ENCODE measurements around the gene TMC7.
"Not testable (repeated sequence)": the region's sequence is repeated elsewhere in the genome, so short reads cannot be mapped to it uniquely, and the experiment has no call there.

TMC7 gene

GRCh38 chr16:18984435-18985005, 786 bp downstream of the TMC7 start:
- no peak for DNase-seq

DNA sequence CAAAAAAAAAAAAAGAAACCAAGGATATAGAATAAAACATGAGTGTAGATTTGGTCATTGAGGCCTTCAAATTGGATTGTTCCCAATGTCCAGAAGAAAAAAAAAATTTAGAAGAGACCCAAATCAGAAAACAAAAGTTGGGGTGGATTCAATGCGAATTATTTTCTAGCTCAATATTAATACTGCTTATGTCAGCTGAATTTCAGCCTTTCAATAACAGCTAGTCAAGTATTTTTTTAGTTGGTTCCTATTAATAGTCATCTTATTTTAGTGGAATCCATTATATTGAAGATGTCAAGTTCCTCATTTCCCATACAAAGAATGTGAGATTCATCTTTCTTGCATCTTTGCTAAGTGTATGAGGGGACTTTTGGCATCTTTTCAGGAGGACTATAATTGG, 1.5 kb downstream of the TMC7 start:
- not testable (repeated sequence) for DNase-seq

DNA sequence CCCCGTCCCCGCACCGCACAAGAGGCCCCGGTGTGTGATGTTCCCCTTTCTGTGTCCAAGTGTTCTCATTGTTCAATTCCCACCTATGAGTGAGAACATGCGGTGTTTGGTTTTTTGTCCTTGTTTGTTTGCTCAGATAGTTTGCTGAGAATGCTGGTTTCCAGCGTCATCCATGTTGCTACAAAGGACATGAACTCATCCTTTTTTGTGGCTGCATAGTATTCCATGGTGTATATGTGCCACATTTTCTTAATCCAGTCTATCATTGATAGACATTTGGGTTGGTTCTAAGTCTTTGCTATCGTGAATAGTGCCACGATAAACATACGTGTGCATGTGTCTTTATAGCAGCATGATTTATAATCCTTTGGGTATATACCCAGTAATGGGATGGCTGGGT, 8.0 kb downstream of the TMC7 start:
- not testable (repeated sequence) for DNase-seq

GRCh38 chr16:18993531-18993930, 9.8 kb downstream of the TMC7 start:
- DNase-seq = not testable (repeated sequence)

DNA sequence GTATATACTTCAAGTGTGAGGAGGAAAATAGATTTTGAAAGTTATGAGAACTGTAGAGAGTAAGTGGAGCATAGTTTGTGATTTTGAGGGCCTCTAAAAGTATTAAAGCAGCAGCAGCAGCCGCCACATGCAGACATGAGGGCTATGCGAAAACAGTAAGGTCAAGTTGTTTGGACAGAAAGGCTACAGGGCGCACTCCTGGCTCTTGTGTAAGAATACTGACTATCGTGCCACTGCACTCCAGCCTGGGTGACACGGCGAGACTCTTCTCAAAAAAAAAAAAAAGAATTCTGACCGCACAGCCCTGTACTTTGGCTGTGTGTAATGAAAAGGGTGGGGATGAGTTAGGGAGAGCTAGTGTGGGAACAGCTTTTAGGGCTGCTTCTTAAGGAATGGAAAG, 10.4 kb downstream of the TMC7 start:
- DNase-seq = not testable (repeated sequence)

- not testable (repeated sequence) for DNase-seq
Observed at GRCh38 chr16:18995406-18995805, 11.7 kb downstream of the TMC7 start.

GRCh38 chr16:18996536-18996935, 12.8 kb downstream of the TMC7 start:
- DNase-seq = not testable (repeated sequence)

DNA sequence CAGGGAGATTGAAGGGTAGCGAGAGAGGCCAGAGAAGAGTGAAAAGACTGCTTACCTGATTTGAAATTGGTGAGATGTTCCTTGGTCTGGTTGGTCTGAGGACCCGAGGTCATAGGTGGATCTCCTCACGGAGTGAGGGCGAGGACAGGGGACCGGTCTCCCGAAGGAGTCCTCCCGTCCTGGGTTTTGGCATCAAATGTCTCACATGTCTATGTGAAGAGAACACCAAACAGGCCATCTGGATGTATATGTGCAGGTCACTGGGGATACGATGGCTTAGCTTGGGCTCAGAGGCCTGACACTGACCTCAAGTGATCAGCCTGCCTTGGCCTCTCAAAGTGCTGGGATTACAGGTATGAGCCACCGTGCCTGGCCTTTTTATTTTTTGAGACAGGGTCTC, 13.3 kb downstream of the TMC7 start:
- not testable (repeated sequence) for DNase-seq

- no peak for DNase-seq
Observed at GRCh38 chr16:18999045-18999393, 15.3 kb downstream of the TMC7 start.

- no peak for DNase-seq
Observed at GRCh38 chr16:19001788-19002187, 18.1 kb downstream of the TMC7 start.

GRCh38 chr16:19003935-19004334, 20.2 kb downstream of the TMC7 start:
- DNase-seq = no peak

DNA sequence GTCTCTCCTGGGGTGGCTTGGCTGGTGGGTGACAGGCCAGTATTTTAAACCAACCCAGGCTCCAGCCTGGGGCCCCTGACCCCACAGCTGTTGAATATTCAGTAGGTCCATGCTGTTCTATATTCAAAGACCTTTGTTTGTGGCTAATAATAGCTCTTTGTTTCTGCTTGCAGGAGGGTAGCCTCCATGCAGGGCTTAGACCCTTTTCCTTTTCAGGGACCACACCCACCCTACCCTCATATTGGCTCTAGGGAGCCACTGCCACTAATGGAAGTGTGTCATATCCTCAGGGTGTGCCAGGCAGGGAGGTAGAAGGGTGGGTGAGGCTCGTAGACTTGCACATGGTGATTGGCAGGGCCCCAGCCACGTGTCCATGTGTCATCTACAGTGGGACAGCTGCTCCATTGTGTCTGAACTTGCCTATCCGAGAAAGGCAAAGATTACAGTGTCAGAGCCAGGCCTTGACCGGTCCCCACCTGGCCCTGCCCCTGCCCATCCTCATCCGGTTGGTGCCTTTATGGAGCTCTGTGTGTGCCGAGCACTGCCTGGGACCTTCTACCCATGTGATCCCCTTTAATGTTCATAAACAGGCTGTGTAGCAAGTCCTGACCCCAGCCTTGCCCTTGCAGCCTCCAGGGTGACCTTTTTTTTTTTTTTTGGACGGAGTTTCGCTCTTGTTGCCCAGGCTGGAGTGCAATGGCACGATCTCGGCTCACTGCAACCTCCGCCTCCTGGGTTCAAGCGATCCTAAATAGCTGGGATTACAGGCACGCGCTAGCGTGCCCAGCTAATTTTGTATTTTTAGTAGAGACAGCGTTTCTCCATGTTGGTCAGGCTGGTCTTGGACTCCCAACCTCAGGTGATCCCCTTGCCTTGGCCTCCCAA, 22.1 kb downstream of the TMC7 start:
- DNase-seq = no peak

DNA sequence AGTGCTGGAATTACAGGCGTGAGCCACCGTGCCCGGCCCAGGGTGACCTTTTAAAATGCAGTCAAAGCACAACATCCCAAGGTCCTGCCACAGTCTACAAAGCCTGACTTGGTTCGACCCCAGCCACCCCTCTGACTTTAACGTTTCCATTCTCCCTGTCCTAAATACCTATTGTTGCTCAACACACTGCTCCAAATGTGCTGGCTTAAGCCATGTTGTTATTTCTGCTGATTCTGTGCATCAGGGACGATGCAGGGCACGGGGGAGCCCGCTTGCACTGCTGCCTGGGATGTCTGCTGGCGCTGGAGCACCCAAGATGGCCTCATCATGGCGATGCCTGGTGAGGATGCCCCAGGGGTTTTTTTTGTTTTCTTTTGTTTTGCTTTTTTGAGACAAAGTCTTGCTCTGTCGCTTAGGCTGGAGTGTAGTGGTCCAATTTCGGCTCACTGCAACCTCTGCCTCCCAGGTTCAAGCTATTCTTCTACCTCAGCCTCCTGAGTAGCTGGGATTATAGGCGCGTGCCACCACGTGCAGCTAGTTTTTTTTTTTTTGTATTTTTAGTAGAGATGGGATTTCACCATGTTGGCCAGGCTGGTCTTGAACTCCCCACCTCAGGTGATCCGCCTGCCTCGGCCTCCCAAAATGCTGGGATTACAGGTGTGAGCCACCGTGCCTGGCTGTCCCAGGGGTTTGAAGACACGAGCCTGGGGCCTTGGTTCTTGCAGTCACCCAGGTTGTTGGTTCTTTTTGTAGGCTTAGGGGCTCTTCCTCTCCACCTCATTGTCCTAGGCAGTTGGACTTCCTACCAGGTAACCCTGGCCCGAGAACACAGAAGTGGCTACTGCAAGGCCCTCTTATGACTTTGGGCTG, 22.9 kb downstream of the TMC7 start:
- no peak for DNase-seq

GRCh38 chr16:19008245-19009169, 24.8 kb downstream of the TMC7 start:
- DNase-seq = no peak

GRCh38 chr16:19011169-19011731, 27.5 kb downstream of the TMC7 start:
- DNase-seq = no peak

DNA sequence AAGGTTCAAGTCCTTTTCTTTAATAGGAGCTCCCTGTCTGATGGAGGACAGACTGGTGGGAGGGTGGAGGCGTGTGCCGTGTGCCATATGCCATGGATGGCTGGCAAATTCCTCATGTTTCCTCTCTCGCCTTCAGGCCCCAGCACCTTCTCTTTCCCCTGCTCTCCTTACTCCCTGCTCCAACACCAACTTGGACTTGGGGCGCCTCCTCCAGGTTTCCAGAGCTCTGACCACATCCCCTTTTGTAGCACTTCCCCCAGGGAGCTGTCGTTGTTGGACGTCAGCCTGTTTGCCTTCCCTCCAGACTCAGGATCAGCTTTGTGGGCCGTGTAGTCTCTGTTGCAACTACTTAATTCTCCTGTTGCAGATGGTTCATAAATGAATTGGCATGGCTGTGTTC, 30.7 kb downstream of the TMC7 start:
- DNase-seq = peak; percentile 73

DNA sequence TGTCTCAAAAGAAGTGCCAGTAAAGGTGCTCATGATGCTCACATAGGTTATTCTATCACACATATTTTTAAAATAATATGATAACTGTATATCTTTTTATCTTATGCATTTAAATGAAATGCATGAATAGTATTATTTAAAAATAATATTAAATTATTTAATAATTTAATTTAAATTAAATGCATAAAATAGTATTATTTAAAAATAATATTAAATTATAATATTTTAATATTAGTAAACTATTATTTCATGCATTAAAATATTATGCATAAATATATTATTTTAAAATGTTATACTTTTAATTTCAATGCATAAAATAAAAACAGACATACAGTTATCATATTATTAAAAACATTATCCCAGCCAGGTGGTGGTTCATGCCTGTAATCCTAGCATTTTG, 33.4 kb downstream of the TMC7 start:
- no peak for DNase-seq

DNA sequence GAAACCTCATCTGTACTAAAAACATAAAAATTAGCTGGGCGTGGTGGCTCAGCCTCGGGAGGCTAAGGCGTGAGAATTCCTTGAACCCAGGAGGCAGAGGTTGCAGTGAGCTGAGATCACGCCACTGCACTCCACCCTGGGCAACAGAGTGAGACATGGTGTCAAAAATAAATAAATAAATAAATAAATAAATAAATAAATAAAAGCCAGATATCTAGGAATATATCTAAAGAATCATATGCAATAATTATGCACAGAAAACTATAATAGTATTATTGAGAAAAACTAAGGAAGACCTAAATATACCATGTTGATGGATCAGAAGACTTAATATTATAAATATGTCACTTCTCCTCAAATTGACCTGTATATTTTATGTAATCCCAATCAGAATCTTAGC, 37.0 kb downstream of the TMC7 start:
- no peak for DNase-seq

DNA sequence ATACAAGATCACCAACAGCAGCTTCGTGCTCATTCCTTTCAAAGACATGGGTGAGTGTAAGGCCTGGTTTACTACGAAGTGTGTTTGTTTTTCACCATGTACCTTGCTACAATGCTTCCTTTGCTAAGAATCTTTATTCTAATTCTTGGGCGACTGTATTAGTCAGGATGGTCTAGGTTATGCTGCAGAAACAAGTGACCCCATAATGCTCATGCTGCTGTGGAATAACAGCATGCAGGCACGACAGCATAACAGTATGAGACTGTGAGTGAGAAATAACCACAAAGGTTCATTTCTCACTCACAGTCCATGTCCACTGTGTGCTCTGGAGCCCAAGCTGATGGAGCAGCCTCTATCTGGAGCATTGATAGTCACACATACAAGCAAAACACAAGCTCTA, 38.0 kb downstream of the TMC7 start:
- no peak for DNase-seq

GRCh38 chr16:19027416-19027815, 43.7 kb downstream of the TMC7 start:
- DNase-seq = no peak

- DNase-seq = no peak
Observed at GRCh38 chr16:19029980-19030379, 46.2 kb downstream of the TMC7 start.

GRCh38 chr16:19031738-19032137, 48.0 kb downstream of the TMC7 start:
- DNase-seq = no peak
